K562 (cell line): ENCODE results near the gene BRD3OS. TPM values are rescaled to one million over a fixed set of nuclear protein-coding genes. Genes with fewer than 3 reads are reported as not detected.

Experiments used
- ELF2 ChIP-seq: fragments of 250-450 bp; sonication (Bioruptor Pico); IDR thresholded peaks from 2 replicates; pipeline ENCODE4 v1.5.0; 2021; ENCODE audit warnings: mild to moderate bottlenecking
- EP400 ChIP-seq: fragments of 450-650 bp; IDR thresholded peaks from 2 replicates; pipeline ENCODE4 v1.6.1; 2017; ENCODE audit warnings: antibody characterized with exemption, mild to moderate bottlenecking, moderate library complexity
- MTA1 ChIP-seq: fragments of 450-650 bp; IDR thresholded peaks from 2 replicates; pipeline ENCODE4 v1.6.1; 2017; ENCODE audit warnings: borderline replicate concordance
- PCBP1 ChIP-seq: fragments of 200-400 bp; formaldehyde crosslinking; IDR thresholded peaks from 2 replicates; pipeline ENCODE4 v1.6.1; 2018; ENCODE audit warnings: mild to moderate bottlenecking, low read depth, low read length; ENCODE audit not compliant: poor library complexity, severe bottlenecking
- polyA plus RNA-seq, 8 experiments: library from polyadenylated mRNA; depleted of rRNA in 4 of 8; stranded (reverse) in 5 of 8; unstranded in 3 of 8; fragments of >200 nt; fragmentation: Nextera tagmentation in 2 of 8; fragmentation: Illumina TruSeq in 1 of 8; extraction: Ambion mirVana in 2 of 8; extraction: Trizol in 1 of 8; gene quantifications; 2 replicates each; pipeline versions ENCODE4 v1.2.1 to v1.2.3, GENCODE V29; 2011 to 2014; ENCODE audit warnings: inconsistent platforms in 1 of 8, missing spikeins in 1 of 8
- total RNA-seq, 7 experiments: library from RNA; depleted of rRNA in 6 of 7; stranded (reverse); fragments of >200 nt in 6 of 7; fragmentation: Illumina TruSeq in 2 of 7; extraction: Trizol in 2 of 7; gene quantifications; 2 replicates each; pipeline versions ENCODE4 v1.2.1 to v1.2.3, GENCODE V29; 2011 to 2021; ENCODE audit warnings: low replicate concordance in 1 of 7
- TF ChIP-seq, protein P1 (sequence below): fragments of 450-650 bp; formaldehyde crosslinking; IDR thresholded peaks from 2 replicates; pipeline ENCODE4 v1.4.0; 2020; ENCODE audit warnings: mild to moderate bottlenecking, mixed read lengths
- TF ChIP-seq, protein P2 (sequence below), 2 experiments: fragments of 450-650 bp; IDR thresholded peaks; 2 replicates each; pipeline ENCODE4 v1.6.1; 2016; ENCODE audit warnings: mild to moderate bottlenecking in 2 of 2, borderline replicate concordance in 1 of 2, low read depth in 1 of 2, moderate library complexity in 1 of 2
- TF ChIP-seq, protein P3 (sequence below): fragments of 450-650 bp; IDR thresholded peaks from 2 replicates; pipeline ENCODE4 v1.6.1; 2016; ENCODE audit warnings: low read depth

The BRD3OS gene
- total and polyA plus RNA-seq, 9 of the 15 experiments (the other 6 are each of a cell fraction or from before 2014, with no cell fraction given), result 1.1 to 8.7 (median 5.9) TPM

DNA sequence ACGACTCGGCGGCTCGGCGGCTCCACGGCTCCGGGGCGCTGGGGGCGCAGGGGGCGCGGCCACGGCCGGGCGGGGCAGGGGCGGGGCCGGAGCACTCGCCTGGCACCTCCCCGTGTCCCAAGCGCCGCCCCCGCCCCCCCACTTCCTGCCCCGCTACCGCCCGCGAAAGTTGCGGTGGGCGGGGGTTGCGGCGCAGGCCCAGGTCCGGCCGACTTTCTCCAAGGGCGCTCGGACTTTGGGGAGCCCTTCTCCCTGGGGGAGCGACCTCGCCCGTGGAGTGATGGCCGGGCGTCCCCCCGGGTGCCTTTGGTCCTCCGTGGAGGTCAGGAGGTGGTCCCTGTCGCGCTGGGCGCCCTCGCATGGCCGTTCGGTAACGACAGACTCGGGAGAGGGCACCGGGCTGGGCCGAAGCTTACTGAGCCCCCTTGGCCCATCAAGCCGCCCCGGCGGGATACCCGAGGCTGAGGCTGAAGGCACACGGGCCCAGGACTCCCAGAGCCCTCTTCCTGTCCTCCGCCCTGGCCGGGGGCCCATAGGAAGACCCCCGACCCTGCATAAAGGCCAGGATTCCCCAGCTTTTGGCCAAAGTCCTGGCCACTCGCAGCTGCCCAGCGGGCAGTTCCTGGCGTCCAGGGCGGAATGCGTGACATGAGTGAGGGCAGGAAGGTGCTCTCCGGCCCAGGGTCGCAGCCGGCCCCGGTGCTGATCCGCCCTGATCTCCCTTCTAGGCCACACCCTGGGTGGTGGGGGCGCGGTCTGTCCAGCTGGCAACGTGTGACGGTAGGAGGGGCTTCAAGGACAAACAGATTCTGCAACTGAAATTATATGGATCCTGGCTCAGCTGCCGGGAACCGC lies 32.3 kb upstream of the BRD3OS start (continued):
- TF ChIP-seq, protein P1, sequence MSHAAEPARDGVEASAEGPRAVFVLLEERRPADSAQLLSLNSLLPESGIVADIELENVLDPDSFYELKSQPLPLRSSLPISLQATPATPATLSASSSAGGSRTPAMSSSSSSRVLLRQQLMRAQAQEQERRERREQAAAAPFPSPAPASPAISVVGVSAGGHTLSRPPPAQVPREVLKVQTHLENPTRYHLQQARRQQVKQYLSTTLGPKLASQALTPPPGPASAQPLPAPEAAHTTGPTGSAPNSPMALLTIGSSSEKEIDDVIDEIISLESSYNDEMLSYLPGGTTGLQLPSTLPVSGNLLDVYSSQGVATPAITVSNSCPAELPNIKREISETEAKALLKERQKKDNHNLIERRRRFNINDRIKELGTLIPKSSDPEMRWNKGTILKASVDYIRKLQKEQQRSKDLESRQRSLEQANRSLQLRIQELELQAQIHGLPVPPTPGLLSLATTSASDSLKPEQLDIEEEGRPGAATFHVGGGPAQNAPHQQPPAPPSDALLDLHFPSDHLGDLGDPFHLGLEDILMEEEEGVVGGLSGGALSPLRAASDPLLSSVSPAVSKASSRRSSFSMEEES (CRISPR knock-in tag), result 0 out of 2 replicates have a peak, but pooled peaks have one; percentile 5
- TF ChIP-seq, protein P2, sequence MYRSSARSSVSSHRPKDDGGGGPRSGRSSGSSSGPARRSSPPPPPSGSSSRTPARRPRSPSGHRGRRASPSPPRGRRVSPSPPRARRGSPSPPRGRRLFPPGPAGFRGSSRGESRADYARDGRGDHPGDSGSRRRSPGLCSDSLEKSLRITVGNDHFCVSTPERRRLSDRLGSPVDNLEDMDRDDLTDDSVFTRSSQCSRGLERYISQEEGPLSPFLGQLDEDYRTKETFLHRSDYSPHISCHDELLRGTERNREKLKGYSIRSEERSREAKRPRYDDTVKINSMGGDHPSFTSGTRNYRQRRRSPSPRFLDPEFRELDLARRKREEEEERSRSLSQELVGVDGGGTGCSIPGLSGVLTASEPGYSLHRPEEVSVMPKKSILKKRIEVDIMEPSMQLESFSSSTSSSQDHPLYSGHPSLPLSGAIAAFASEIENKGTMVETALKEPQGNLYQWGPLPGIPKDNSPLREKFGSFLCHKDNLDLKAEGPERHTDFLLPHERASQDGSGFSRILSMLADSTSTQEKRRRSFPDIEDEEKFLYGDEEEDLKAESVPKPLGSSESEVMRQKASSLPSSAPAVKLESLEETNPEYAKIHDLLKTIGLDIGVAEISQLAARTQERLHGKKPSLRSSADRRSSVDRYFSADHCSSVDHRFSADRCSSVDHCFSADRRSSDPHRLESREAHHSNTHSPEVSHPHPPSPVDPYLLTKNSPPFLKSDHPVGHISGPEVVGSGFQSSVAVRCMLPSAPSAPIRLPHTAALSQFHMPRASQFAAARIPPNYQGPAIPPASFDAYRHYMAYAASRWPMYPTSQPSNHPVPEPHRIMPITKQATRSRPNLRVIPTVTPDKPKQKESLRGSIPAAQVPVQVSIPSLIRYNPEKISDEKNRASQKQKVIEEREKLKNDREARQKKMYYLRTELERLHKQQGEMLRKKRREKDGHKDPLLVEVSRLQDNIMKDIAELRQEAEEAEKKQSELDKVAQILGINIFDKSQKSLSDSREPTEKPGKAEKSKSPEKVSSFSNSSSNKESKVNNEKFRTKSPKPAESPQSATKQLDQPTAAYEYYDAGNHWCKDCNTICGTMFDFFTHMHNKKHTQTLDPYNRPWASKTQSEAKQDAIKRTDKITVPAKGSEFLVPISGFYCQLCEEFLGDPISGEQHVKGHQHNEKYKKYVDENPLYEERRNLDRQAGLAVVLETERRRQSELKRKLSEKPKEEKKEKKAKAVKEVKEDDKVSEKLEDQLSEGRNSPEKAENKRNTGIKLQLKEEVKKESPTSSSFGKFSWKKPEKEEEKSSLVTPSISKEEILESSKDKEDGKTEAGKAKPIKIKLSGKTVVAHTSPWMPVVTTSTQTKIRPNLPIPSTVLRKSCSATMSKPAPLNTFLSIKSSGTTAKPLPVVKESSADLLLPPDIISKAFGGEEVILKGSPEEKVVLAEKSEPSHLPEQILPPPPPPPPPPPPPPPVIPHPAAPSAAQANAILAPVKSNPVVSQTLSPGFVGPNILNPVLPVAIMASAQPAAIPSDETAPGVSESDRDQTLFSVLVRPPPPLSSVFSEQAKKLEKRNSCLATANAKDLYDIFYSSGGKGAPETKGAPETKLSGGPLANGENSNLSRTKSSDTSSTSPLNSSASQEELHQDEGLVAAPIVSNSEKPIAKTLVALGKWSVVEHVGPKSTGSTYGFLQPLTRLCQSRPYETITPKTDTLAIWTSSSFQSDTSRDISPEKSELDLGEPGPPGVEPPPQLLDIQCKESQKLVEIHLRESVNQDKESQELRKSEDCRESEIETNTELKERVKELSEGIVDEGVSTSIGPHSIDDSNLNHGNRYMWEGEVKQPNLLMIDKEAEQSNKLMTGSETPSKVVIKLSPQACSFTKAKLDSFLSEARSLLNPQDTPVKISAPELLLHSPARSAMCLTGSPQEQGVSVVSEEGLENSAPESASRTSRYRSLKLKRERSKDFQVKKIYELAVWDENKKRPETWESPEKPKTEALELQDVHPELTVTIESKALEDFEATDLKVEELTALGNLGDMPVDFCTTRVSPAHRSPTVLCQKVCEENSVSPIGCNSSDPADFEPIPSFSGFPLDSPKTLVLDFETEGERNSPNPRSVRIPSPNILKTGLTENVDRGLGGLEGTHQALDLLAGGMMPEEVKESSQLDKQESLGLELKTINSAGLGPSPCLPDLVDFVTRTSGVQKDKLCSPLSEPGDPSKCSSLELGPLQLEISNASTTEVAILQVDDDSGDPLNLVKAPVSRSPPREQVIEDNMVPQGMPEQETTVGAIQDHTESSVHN (IDR thresholded peaks at IDR 0.05; ENCODE audit: borderline replicate concordance in 1 of 2, low read depth in 1 of 2), result no peak
- TF ChIP-seq MTA1, result no peak
- TF ChIP-seq ELF2, result no peak
- peak; percentile 52; the same call in 1 of the 2 replicates for TF ChIP-seq EP400
- TF ChIP-seq, protein P3, sequence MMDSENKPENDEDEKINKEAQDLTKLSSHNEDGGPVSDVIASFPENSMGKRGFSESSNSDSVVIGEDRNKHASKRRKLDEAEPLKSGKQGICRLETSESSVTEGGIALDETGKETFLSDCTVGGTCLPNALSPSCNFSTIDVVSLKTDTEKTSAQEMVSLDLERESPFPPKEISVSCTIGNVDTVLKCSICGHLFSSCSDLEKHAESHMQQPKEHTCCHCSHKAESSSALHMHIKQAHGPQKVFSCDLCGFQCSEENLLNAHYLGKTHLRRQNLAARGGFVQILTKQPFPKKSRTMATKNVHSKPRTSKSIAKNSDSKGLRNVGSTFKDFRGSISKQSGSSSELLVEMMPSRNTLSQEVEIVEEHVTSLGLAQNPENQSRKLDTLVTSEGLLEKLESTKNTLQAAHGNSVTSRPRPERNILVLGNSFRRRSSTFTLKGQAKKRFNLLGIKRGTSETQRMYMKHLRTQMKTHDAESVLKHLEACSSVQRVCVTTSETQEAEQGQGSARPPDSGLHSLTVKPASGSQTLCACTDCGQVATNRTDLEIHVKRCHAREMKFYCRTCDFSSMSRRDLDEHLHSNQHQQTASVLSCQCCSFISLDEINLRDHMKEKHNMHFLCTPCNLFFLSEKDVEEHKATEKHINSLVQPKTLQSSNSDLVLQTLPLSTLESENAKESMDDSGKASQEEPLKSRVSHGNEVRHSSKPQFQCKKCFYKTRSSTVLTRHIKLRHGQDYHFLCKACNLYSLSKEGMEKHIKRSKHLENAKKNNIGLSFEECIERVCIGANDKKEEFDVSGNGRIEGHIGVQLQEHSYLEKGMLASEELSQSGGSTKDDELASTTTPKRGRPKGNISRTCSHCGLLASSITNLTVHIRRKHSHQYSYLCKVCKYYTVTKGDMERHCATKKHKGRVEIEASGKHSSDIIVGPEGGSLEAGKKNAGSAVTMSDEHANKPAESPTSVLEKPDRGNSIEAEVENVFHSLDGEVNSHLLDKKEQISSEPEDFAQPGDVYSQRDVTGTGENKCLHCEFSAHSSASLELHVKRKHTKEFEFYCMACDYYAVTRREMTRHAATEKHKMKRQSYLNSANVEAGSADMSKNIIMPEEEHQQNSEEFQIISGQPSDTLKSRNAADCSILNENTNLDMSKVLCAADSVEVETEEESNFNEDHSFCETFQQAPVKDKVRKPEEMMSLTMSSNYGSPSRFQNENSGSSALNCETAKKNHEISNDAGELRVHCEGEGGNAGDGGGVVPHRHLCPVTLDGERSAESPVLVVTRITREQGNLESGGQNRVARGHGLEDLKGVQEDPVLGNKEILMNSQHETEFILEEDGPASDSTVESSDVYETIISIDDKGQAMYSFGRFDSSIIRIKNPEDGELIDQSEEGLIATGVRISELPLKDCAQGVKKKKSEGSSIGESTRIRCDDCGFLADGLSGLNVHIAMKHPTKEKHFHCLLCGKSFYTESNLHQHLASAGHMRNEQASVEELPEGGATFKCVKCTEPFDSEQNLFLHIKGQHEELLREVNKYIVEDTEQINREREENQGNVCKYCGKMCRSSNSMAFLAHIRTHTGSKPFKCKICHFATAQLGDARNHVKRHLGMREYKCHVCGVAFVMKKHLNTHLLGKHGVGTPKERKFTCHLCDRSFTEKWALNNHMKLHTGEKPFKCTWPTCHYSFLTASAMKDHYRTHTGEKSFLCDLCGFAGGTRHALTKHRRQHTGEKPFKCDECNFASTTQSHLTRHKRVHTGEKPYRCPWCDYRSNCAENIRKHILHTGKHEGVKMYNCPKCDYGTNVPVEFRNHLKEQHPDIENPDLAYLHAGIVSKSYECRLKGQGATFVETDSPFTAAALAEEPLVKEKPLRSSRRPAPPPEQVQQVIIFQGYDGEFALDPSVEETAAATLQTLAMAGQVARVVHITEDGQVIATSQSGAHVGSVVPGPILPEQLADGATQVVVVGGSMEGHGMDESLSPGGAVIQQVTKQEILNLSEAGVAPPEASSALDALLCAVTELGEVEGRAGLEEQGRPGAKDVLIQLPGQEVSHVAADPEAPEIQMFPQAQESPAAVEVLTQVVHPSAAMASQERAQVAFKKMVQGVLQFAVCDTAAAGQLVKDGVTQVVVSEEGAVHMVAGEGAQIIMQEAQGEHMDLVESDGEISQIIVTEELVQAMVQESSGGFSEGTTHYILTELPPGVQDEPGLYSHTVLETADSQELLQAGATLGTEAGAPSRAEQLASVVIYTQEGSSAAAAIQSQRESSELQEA, result no peak
- peak; percentile 50 for TF ChIP-seq PCBP1
